Inferior parietal cortex (tissue), 1 donor: ENCODE measurements around the gene PLEKHG3.

Experiments
- DNase-seq: peaks from one replicate; pipeline ENCODE4 v3.0.0-alpha.2; 2016; ENCODE audit errors: extremely low spot score

Gene PLEKHG3

DNA sequence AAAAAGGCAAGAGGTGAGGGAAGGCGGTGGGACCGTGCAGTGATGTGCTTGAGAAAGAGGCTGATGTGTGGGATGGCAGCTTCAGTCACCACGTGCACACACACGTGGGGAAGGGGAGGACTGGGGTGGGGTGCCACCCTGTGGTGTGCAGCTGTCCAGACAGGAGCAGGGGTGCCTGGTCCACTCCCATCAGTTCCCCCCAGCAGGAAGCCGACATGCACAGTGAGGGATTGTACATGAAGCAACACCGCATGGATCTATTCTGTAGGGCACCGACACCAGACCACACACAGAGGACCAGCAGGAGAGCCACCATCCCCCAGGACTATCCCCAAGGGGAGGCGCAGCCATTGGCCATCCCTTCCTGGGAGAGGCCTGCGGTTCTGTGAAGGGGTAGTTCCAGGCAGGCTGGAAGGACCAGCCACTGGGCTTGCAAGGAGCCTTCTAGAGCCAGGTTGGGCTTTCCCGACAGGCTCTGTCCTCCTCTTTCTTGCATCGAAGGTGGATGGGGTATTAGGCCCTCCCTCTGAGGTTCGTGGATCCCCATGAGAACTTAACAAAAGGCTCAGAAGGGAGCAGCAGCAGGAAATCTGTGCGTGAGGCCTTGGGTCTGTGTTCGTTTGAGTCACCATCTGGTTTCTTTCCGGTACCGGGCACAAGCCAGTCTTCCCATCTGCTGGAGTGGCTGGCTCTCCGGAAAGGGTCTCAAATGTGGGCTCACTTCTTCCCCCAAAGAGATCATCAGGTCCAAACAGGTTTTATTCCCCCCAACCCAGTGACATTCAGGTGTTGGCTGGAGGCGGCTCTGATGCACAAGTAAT lies 59.8 kb downstream of the PLEKHG3 start:
- no peak for DNase-seq

DNA sequence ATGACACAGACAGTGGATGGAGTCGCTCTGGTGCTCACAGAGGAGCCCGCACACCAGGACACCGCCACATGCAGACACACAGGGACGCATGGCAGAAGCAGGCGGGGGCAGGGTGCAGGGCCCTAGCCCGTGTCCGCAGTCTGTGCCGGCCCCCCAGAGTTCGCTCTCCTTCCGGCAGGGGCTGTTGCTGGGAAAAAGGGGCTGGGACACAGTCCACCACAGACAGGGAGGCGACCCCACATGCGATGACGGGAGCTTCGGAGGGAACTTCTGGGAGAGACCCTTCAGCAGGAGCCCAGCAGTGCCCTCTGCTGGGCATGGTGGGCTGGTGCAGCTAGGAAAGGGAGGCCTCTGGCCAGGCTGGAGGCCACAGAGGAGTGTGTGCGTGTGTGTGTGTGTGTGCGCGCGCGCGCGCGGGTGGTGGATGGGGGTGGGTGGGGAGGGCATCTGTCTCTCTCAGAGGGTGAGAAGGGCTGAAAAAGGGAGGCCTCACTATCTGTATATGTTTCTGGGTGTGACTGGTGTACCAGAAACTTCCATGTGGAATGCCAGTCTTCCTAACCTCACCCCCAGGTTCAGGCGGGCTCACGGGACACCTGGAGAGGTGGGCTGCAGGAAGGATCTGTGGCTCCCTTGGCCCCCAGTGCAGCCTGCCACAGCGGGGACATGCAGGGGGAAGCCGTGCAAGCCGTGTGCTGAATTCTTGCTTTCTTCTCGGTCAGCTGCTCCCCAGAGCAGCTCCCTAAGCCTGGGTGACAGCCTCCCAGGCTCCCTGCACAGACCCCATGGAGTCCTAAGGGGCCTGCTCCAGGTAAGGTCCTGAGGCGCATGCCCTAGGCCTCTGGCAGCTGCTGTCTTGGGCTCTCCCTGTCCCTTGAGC lies 60.7 kb downstream of the PLEKHG3 start:
- DNase-seq, result peak; percentile 88

DNA sequence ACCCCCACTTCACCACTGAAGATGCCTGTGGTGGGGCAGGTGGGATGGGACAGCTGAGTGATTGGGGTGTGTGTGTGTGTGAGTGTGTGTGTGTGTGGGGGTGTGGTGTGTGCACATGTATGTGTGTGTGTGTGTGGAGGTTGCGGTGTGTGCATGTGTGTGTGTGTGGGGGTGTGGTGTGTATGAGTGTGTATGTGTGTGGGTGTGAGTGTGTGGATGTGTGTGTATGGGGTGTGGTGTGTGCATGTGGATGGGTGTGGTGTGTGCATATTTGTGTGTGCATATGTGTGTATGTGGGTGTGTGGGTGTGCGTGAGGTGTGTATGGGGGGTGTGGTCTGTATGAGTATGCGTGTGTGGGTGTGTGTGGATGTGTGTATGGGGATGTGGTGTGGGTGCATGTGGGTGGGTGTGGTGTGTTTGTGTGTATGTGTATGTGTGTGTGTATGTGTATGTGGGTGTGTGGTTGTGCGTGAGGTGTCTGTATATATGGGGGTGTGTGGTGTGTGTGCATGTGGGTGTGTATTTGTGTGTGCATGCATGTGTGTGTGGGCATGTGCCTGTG lies 61.6 kb downstream of the PLEKHG3 start:
- DNase-seq, result no peak

DNA sequence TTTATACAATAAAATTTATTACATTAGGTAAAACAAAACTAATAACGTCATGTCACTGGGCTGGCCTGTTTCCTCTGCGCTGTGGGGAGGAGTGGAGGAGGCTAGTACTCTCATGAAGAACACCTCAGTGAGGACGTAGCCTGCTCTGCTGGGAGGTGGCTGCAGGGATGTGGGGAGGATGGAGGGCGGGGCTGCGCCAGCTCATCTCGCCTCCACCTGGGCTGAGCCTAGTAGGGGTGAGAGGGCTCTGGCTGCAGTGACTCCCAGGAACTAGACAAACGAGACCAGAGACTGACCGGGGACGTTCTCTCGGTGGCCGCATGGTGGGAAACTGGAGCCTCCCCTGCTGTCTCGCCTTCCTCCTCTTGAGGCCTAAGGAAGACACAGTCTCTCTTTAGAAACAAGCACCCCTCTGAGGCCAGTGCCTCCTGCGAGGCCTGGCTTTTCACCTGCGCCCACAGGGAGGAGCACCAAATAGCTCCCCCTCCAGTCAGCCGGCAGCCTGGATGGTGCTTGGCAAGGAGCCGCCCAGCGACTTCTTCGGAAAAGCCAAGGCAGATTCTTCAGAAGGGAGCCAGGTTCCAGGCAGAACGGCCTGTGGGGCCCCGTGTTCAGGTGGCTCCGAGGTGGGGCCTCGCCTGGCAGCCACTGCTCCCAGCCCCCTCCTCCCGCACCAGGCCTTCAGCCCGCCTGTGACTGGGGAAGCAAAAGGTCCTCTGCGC lies 62.4 kb downstream of the PLEKHG3 start:
- no peak for DNase-seq

DNA sequence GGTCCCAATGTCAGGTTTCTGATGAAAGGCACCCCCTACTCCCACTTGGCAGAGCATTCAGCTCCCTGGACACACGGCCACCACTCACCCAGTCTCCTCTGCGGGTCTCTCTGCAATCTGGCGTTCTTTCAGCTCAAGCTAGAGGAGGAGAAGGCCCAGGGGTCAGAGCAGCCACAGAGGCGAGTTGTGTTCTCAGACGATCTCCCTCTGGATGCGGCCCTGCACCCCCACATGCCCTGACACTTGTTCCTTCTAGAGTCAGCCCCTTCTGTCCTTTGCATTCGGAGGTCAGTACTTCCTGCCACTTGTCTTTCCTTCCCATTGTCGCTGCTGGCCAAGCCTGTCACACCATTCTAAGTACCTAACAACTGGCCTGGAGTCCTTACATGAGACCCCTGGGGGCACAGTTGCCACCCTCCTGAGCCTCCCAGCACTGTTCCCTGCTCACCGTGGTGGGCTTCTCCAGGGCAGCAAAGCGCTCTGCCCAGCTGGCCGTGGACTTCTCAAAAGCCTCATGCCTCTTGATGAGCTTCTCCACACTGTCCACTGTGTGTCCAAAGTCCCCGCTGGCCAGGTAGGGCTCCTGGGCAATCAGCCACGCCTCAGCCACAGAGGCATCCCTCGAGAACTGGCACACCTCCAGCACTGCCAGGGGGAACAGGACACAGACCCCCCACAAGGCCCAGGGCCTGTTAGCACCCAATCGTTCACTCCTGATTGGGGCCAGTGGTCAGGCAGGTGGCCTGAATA lies 63.2 kb downstream of the PLEKHG3 start:
- no peak for DNase-seq

DNA sequence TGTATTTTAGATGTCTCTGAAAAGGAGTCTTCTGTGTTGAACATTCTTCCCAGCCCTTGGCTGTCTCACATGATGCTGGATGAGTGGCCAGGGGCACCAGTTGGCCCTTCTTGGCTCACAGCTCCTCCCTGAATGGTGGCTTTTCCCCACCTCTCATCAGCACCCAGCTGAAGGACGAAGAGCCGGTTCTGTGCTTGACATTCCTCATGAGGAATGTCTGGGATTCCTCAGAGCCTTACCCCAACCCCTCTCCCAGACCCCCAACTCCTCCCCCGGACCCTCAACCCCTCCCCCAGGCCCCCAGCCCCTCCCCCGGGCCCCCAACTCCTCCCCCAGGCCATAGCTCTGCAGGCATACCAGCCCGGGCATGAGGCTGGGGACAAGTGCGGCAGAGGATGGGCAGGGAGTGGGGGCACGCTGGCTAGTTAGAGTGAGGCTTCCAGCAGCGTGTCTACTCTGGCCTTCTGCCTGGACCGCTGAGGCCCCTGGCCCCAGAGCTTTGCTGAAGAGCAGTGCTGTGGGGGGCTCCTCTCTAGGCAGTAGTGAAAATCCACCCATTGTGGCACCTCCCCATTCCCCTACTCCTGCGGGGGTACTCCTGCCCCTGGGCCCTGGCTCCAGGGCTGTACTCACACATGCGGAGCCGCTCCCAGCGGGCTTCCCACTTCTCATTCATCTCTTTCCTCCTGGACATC lies 64.3 kb downstream of the PLEKHG3 start:
- no peak for DNase-seq

DNA sequence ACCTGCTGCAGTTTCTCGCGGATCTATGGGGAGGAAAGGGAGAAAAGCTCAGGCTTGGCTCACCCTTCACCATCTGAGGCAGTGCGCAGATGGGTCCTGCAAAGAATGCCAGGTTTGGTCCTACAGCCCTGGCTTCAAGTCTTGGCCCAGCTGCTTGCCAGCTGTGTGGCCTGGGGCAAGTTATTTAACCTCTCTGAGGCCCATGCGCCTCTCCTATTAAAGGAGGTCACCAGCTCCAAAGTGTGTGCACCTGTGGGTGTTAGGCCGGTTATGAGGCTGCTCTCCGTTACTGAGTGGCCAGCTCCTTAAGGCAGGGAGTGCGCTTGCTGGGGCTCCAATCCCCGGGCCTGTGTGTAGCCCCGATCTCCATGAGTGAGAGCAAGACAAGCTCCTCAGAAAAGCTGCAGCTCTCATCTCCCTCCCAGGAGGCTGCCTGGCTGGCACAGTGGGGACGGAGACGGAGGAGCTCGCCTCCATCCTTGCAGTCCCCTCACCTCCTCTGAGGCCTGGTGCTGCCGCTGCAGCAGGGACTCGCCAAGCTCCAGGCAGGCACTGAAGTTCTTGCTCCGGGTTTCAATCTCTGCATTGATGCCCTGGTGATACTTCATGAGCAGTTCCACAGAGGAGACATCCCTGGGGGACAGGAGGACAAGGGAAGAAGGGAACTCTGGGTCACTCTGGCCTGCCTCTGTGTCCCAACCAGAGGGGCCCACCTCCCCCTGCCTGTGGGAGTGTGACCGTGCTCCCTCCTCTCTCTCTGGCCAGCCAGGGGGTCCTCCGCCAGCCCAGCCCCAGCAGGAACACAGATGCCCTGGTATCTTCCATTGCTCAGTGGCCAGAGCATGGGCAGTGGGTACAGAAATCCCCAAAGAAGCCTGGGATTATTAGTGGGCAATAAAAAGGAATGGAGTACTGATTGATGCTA lies 65.1 kb downstream of the PLEKHG3 start:
- DNase-seq, result no peak

DNA sequence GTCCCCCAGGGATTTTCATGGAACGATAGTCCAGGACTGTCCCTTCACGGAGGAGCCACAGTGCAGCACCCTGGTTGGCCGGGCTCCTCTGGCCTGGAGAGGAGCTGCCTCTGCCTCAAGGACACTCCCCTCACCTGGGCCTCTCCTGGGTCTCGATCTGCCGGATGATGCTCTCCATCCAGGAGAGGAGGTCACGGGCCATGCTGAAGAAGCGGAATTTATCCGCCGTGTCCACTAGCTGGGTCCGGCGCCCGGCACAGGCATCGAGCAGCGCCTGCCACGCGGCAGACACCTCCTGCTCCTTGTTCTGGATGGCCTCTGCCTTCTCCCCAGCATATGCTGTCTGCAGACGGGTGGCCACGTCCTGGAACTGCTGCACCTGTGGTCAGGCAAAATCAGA lies 66.5 kb downstream of the PLEKHG3 start:
- DNase-seq, result no peak

DNA sequence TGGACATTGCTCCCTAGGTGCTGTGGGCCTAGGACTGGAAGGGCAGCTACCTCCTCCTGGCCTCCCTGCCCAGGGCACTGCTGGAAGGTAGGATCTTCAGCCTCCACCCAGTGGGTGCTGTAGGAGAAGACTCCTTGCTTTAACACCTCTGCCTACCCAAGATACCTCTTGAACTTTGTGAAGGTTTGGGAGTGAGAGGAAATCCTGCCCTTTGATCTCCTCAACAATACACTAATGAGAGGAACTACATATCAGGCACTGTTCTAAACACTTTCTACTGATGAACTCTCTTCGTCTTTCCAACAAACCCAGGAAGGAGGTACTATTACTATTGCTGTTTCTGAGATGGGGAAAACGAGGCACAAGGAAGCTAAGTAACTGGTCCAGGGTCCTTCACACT lies 66.9 kb downstream of the PLEKHG3 start:
- DNase-seq, result no peak

DNA sequence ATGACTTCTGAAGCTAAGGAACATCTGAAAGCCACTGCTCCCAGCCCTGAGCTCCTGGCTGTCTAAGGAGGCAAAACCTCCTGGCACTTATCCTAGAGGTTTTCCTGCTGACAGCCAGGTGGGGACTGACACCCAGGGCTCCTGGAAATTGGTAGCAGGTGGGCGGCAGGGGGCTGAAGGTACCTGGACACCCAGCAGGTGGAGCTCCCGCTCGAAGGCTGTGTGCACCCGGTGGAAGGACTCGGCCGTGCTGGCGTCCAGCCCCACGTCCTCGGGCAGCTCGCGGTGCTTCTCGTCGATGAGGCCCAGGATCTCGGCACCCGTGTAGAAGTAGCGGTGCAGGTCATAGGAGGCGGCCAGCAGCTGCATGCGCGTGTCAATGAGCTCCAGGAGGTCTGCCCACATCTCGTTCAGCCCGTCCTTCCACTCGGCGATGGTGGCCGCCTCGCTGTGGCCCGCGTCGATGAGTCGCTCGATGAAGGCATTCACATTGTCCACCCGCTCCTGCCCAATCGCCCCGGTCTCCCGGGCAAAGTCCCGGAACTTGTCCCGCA lies 68.2 kb downstream of the PLEKHG3 start:
- DNase-seq, result no peak

DNA sequence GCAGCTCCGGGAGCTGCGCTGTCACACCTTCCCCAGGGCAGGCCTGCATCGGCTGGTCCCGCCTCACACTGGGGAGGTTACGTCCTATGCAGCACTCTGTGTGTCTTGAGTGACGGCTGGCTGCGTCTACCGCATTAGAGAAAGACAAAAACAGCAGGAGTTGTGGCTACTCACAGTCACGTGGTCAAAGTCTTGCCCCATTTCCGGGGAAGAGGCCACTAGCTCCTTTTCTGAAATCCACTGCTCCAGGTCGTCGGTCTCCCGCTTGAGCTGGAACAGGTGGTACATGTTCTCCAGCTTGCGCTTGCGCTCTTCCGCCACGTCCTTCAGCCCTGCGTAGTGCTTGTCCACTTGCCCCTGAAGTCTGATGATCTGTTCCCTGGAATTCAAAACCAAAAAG lies 68.8 kb downstream of the PLEKHG3 start:
- no peak for DNase-seq

DNA sequence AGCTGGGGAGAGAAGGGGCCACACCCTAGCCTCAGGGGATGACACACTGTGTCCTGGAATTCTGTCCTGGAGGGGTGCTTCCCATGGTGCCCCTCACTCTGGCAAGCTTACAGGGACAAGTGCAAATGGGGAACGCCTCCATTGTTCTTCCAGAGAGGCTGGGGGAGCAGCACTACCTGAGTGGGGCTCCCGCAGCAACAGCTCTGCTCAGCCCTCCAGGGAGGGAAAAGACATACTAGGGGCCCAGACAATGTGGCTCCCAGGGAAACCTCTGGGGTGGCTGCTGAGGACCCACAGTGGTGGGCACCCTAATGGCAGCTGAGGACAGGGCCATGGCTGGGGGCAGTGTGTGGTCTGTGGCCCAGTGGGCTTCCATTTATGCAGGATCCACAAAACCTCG lies 69.4 kb downstream of the PLEKHG3 start:
- no peak for DNase-seq

DNA sequence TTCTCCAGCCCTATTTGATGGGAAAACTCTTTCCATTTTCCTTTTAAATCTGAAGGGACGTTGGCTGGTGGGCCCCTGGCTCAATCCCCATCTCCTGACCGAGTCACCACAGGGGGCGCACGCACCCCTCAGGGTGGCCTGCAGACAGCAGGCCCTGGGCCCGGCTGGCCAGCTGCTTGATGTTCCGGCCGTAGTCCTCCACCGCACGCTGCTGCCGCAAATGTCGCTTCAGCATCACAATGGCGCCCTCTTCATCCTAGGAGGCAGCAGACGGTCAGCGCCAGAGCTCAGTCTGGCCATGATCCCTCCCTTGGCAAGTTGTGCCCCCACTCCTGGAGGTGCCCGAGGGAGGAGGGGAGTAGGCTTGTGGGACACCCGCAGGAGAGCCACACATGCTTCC lies 70.0 kb downstream of the PLEKHG3 start:
- DNase-seq, result no peak

DNA sequence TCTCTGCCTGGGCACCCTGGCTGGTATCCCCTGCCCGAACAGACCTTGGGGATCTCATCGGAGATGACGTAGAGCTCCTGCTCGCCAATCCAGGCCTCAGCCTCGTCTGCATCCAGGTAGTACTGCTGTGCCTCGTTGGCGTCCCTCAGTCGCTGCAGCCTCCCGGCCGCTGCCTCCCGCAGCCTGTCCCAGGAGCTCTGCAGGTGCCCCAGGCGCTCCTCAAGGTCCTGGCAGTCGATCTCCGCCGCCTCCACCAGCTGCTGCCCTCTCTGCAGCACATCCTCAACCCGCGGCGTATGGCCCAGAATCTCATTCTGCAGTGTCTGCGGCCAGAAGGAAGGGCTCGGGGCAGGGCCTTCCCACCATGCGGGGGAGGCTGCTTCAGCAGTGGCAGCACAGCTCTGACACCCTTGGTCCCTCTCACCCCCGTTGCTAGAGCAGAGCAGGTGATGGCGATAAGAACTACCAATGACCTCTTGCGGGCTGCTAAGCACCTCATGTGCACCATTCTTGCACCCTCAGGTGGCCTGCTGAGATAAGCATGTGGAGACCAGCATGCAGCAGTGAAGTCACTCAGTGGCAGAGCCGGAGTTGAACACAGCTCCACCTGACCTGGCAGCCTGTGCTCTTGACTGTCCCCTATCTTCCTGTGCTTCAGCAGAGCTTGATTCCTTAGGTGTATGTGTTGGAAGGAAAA lies 71.0 kb downstream of the PLEKHG3 start:
- no peak for DNase-seq

DNA sequence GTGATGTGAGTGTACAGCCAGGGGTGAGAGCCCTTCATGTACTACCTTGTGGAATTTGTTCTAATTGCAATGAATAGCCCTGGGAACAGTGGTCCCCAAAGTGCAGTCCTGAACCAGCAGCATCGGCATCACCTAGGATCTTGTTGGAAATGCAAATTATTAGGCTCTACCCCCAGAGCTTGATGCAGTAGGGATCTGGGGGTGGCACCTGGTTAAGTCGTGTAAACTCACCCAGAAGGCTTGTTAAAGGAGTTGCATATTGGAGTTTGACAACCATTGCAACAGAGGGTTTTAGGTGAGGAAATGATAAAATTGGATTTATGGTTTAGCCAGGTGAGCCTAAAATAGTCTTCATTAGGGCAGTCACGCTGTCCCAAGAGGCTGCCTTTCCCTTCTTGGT lies 73.2 kb downstream of the PLEKHG3 start:
- no peak for DNase-seq

DNA sequence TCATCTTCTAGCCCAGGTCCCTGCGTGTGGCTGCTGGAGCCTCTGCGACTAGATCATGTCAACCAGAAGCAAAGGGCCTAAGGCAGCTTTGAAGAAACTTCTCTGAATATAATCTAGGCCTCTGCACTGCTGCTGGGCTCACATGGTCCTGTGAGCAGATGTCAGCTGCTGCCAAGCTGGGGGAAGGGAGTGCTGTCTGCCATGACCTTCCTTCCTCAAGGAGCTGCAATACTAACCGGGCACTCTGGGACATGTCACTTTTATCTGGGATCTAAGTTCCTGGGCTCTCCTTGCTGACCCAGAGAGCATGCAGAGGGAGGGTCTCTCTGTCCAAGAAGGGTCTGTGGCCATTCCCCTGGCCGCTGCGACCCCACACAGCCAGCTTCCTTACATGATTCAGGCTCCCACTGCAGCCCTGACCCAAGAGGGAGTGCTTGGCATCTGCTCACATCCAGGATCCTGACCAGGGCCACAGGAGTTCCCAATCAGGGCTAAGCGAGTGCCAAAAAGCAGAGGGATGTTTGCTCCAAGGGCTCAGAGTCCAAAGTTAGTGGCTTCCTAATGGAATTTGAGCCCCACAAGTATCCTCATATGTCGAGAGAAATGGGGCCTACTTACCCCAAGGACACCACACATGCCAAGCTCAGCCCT lies 74.0 kb downstream of the PLEKHG3 start:
- no peak for DNase-seq

DNA sequence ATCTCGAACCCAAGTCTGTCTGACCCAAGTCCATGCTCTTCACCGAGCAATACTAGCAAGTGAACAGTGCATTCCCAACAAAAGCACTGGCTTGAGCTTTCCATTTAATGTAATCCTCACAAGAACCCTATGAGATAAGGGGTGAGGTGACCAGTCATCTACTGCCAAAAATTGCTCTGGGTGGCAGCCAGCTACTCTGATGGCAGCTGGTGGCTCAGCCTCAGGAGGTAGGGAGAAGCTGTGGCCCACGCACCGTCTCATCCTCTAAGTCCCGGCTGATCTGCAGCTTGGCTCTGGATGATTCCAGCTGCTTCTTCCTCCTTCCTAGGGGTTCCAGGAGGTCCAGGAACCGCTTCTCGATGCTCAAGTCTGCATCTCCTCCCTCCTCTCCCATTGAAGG lies 75.2 kb downstream of the PLEKHG3 start:
- DNase-seq, result no peak

DNA sequence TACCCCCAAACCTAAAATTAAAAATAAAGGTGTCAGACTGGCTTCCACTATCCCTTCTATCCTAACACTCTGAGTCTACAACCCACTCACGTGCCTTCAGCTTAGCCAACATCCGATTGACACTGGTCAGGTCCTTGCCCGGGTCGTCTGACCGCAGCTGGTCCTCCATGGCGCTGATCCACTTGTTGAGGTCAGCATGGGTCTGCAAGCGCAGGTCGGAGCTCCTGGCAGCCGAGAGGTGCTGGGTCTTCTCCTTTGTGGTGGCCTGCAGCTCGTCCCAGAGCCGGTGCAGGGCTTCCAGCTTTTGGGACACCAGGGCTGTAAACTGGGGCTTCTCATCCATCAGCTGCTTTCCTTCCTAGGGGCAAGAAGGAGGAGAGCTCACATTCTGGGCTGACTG lies 78.0 kb downstream of the PLEKHG3 start:
- DNase-seq, result no peak
